ENCODE data around the gene DHX8.
"Not testable (repeated sequence)": the region's sequence is repeated elsewhere in the genome, so short reads cannot be mapped to it uniquely, and the experiment has no call there.

Gene DHX8

GRCh38 chr17:43444223-43445008, 39.4 kb upstream of the DHX8 start:
- FAIRE-seq = no peak
- no peak for TF ChIP-seq CTCF (IDR thresholded peaks at IDR 0.05; ENCODE audit: insufficient read depth, missing control alignments)
- no peak for DNase-seq (ENCODE audit: insufficient read length, low spot score)

- DNase-seq (ENCODE audit: insufficient read length, low spot score) = no peak
- no peak for FAIRE-seq
- TF ChIP-seq CTCF (IDR thresholded peaks at IDR 0.05; ENCODE audit: insufficient read depth, missing control alignments) = no peak
Measured at GRCh38 chr17:43445009-43445589, 38.7 kb upstream of the DHX8 start.

- no peak for FAIRE-seq
Measured at GRCh38 chr17:43446773-43447172, 37.0 kb upstream of the DHX8 start.

GRCh38 chr17:43448720-43449469, 34.9 kb upstream of the DHX8 start:
- DNase-seq (ENCODE audit: insufficient read length, low spot score) (no peak), FAIRE-seq (no peak)
- no peak for TF ChIP-seq CTCF (IDR thresholded peaks at IDR 0.05; ENCODE audit: insufficient read depth, missing control alignments)

More at GRCh38 chr17:43446773-43447172, 37.0 kb upstream of the DHX8 start:
- no peak for TF ChIP-seq CTCF (IDR thresholded peaks at IDR 0.05; ENCODE audit: insufficient read depth, missing control alignments)
- no peak for DNase-seq (ENCODE audit: insufficient read length, low spot score)

GRCh38 chr17:43449470-43450248, 34.1 kb upstream of the DHX8 start:
- no peak for TF ChIP-seq CTCF (IDR thresholded peaks at IDR 0.05; ENCODE audit: insufficient read depth, missing control alignments)
- DNase-seq (ENCODE audit: insufficient read length, low spot score) (no peak), FAIRE-seq (no peak)

GRCh38 chr17:43450791-43451190, 33.0 kb upstream of the DHX8 start:
- not testable (repeated sequence) for DNase-seq (ENCODE audit: insufficient read length, low spot score); FAIRE-seq

- not testable (repeated sequence) for DNase-seq (ENCODE audit: insufficient read length, low spot score); FAIRE-seq
Measured at GRCh38 chr17:43451741-43452140, 32.0 kb upstream of the DHX8 start.
